HG03378 (cell line): Measurements from ENCODE around the gene HPX.

ENCODE experiments used
- ATAC-seq: cut with Tn5 transposase; IDR thresholded peaks from one replicate; pipeline ENCODE4 v1.9.1; 2021; ENCODE audit warnings: mild to moderate bottlenecking, moderate library complexity; ENCODE audit not compliant: unreplicated experiment

Gene HPX

DNA sequence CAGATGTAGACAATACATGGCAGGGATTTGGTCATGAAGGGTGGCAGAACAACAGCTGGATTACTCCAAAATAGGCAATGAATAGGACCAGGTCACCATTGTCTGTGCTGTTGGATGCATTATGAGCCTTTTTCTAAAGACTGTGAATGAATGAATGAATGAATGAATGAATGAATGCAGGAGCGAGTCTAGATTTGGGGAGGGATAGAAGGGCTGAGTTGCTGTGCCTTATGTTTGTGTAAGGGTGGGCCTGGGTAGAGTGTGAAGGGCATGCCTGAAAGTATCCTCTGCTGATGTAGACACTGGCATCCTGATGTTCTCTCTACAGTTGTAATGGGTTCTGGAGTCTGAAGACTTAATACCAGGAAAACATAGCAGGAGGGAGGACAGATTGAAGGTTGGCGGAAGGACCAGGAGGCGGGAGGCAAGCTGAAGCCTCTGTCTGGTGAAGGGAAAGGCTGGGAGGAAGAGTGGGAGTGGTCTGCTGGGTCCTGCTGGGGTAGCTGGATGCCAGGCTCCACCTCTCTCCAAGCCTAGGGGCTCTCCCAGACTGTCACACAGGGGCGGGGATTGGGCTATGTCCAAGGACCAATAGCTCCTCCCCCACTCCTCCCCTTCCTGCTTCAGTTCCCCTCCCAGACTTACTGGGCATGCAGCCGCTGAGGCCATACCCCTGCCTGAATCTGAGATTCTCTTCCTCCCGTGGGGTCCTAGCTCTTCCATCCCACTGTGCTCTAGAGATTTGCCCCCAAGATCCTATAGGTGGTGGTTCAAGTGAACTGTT is 28.1 kb upstream of the HPX start:
- peak; percentile 82 for ATAC-seq

DNA sequence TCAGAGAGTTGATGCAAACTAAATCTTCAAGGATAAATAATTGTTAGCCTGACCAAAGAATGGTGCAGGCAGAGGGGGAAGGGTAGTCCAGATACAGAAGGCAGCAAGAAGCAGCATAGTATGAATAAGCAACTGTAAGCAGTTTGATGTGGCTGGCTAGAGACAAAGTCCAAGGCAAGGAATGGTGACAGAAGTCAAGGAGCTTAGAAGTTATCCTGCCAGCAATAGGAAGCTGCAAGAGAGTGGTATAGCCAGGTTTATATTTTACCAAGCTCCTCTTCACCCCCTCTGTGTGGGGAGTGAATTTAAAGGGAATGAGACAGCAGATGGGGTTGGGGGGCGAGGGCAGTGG is 18.3 kb upstream of the HPX start:
- no peak for ATAC-seq

DNA sequence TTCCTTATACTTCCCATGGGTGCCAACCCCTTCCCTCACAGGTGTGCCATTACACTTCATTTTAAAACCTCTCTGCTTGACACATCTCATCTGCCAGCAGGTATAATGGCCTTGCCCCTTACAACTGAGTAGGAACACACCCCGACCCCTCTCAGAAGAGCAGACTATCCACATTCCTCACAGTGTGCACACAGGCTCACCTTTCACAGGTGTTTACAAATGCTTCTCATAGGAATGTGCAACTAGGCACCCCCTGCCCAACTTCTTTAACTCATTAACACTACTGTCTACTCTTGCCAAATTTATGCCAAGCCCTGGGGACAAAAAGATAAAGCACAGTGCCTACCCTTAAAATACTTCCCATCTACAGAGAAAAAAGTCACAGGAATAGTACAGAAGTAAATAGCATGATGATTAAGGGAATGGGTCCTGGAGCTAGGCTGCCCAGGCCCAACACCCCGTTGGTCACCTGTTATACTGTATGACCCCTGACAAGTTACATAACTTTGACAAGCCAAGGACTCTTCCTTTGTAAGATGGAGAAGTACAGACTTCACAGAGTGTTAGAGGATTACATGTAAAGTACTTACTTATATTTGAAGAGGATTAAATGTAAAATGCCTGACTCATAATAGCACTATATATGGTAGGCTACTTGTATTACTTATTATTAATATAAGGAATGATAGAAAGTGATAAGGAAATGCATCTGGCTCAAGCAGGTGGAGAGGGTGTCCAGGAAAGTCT is 17.7 kb upstream of the HPX start:
- no peak for ATAC-seq

DNA sequence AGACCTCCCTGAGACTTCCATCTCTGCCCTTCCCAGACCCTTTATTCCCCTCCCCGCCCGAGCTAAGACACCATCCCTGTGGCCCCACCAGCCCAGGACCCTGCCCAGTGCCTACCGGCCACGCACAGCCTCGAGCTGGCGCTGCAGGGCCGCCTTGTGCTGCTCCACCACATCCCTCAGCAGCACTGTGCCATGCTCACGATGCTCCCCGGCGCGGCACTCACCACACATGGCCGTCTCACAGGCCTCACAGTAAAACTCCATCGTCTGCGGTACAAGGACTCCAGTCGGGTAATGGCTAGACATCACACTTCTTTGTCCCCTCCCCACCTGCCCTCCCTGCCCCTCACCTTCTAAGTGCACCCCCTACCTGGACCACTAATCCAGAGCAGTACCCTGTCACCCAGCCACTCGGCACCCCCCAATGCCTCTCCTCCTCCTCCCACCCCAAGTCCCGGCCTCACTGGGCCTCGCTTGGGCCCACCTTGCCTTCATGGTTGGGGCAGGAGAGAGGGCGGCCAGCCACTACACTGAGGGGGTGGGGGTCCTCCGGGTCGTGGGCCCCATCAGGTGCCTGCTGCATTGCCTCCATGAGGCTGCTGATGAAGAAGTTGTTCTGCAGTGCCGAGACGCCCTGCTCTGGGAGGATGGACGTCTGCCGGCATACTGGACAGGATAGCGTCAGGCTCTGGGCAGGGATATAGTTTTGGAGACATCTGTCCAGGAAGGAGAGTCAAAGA is 17.0 kb upstream of the HPX start:
- ATAC-seq, result no peak

DNA sequence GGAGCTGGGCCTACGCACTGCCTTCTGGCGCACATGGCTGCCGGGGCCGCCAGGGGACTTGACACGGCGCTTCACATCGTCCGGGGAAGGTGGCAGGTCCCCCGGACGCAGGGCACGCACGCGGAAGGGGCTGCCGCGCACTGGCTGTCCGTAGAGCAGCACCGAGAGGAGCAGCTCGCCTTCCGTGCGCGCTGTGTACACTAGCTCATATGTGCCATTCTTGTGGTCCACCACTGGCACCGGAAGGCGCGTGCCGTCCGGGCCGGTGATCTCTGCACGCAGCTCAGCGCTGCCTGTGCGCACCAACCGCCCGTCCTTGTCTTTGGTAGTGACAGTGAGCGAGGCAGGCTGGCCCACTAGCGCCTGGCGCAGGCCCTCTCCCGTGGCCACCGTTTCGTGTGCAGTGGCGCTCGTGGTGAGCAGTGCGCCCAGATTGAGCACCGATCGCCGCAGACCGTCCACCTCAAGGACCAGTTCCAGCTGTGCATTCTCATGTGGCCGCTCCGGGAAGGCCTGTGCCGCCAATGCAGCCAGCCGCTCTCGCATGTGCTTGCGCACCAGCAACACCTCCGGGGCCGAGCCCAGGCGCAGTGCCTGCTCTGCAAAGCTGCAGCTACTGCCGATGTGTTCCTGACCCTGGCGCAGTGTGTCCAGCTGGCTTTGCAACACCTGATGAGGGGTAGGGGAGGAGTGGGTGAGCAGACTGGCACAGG is 15.7 kb upstream of the HPX start:
- ATAC-seq, result no peak

DNA sequence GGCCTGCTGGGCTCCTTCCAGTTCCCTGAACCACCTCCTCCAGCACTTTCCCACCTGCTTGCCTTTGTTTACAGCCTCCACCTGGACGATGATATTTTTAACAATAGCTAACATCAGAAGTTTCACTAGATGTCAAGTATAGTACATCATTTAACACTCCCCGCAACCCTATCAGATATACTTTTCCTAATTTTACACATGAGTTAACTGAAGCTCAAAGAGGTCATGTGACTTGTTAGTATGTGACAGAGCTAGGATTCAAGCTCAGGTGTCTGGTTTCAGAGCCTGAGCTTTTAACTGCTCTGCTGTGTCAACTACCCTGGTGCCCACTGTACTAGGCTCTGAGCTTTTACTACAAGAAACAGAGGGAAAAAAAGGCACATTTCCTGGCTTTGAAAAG is 14.3 kb upstream of the HPX start:
- ATAC-seq, result no peak

DNA sequence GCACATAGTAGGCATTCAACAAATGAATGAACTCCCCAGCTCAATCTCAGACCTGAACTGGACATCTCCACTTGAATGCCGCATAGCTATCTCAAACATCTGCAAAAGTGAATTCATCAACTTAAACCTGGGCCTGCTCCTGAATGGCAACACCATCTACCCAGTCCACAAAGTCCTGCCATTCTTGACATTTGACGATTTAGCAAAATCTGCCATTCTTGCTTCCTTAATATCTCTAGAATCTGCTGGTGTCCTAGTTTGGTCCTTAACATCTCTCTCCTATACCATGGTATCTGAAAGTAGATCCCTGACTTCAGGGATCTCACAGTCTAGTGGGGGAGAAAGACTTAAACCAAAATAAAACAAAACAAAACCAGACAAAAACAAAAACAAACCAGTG is 12.4 kb upstream of the HPX start:
- ATAC-seq, result no peak

DNA sequence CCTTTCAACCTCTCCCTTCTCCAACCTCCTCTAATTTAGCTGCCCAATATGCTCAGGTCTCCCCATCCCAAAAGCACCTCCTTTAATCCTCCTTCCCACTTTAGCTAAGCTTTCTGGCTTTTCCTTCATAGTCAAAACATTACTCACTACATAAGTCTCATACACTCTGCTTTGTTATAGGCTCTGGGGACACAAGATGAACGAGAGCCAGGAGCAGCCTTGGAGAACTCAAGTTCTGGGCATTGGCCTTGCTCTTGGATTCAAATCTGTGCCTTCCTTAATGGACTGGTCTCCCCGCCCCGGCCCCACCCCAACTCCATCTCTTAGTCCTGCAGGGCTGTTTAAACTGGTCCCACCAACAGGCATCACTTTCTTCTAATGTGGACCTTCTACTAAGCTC is 11.4 kb upstream of the HPX start:
- ATAC-seq, result no peak

DNA sequence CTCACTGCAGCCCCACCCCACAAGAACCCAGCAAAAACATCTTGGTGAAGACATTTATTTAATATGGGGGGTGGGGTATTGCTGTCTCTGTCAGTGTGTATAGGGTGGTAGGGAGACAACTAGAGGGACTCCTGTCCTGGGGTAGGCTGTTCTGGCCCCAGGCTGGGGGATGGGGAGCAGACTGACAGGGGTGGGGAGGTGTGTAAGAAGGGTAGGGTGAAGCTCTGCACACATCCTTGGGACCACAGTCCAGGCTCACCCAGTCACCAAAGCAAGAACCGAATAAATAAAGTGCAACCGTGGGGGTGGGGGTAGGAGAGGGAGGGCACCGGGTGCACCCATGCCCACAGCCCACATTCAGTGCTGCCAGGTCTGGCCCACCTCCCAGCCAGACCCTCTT is 7.8 kb upstream of the HPX start:
- ATAC-seq, result no peak

DNA sequence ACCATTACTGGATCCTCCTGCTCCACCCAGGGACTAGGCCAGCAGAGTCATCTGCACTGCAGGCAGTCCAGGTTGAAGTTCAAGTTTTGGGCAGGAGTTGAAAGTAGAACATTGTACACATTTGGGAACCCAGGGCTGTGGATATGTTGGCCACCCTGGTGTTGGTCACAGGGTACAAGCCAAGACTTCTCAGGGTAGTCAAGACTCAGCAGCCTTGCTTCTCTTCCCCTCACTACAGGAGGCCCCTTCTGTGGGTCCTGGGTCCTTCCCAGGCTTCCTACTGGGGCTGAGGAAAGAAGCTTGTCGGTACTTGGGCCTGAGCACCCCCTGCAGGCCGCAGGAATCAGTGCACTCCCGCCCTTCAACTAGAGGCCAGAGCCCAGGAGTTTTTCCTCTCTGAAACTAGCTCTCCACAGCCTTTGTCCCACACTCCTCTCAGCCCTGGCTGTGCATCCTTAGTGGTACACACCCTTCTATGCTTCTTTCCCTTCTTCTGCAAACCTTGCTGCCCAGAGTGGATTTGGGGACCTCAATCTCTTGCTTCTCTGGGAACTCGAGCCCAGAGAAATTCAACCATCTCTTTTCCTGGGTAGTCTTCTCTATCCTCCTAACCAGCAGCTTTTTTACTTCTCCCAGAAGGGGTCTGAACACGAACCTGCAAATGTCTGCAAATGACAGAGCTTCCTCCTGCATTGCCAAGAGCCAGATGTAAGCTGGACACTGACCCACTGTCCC is 2.6 kb upstream of the HPX start:
- peak; percentile 75 for ATAC-seq

DNA sequence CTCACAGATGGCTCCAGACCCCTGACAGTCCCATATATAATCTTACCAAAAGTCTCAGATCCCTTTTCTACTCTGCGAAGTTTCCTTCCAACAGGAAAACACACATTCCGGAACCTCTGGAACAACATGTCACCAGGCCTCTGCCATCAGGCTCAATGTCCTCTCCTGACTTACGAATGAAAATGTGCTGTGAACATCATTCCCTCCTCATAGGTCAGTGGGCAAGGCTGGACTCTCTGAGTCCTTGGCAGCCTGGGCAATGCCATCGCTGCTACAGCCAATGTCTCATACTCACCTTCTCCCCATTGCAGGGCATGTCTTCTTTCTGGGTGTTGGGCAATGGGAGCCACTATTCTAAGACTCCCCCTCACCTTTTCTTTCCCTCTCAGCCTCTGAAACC is 1.7 kb upstream of the HPX start:
- no peak for ATAC-seq

DNA sequence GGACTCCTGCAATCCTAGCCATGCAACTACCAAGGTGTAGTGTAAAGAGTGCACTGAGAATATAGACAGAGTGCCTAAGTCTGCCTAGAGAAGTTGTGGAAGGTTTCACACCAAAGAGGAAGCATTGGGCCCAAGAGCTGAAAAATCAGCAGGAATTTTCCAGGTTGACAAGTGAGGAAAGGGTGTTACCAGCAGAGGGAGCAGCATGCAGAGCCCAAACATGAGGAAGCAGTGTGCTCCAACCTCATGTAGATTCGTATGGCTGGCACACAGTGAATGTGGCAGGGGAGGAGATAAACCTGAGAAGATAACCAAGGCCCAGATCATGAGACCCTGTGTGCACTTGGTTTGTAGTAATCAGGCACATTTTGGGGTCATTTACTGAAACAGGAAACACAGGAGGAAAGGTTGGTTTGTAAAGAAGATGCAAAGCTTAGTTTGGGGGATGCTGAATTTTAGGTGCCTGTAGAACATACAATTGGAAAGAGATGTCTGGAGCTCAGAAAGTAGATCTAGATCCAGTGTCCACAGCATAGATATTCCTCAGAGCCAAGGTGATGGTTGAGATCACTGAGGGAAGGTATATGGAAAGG is 1.7 kb downstream of the HPX start:
- ATAC-seq, result no peak

DNA sequence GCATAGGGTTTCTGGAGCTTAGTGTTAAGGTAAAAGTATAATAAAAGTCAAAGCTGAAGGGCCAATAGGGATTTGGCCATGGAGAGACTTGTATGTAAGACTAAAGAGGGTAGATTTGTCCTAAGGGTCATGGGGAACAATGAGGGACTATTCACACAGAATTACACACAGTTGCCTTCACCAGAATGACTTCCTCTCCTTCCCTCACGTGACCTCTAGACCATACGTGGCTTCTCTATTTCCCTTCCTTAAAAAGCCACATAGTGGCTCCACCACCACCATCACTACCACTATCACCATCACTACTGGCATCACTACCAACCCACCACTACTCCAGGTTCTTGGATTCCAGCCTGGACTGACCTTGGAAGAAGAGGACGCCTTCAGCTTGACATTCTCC is 2.8 kb downstream of the HPX start:
- no peak for ATAC-seq

DNA sequence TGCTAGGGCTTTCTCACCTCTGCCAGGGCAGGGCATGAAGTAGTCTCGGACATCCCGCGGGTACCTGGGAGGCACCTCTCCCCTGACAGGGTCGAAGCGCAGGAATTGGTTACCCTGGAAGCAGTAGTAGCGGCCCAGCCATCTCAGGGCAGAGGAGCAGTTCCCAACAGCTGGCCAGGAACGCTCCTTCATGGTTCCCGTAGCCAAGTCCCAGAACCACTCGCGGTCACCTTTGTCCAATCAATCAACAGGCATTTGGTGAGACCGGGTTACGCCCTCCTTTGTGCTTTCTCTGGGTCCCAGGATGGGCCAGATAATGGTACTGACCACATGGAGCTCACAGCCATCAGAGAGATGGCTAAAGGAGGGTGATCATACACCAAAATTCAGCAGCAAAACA is 3.4 kb downstream of the HPX start:
- no peak for ATAC-seq

DNA sequence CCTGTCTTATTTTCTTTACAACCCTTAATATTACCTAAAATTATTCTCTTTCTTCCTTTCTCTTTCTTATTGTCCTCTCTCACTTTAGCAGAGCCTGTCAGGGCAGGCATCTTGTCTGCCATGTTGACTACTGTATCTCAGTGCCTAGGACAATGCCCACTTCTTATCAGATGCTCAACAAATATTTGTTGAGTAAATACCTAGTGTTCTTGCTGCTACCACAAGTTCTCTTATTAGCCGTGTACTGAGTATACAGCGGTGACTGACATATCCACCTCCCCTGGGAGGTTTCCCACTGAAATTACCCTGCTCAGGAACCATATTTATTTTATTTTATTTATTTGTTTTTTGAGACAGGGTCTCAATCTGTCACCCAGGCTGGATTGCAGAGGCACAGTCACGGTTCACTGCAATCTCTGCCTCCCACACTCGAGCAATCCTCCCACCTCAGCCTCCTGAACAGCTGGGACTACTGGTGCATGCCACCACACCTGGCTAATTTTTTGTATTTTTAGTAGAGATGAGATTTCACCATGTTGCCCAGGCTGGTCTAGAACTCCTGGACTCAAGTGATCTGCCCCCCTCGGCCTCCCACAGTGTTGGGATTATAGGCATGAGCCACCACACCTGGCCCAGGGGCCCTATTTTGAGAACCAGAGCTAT is 6.7 kb downstream of the HPX start:
- ATAC-seq, result no peak

DNA sequence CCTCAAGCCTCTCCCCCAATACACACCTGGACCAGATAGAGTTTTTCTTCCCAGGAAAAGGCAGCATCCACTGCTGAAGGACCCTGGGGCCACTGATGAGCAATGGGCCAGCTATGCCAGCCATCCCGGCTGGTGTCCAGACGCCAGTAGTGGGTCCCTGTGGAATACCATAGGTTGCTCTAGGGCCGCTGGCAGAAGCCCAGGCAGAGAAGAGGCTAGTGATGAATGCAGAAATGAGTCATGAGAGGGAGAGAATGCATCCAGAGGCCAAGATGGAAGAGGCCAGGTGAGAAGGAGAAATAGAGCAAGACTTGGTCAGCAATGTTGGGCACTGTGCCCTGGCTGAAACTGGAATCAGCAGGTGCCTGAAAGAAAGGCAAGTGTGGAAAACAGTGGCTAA is 8.9 kb downstream of the HPX start:
- ATAC-seq, result no peak

DNA sequence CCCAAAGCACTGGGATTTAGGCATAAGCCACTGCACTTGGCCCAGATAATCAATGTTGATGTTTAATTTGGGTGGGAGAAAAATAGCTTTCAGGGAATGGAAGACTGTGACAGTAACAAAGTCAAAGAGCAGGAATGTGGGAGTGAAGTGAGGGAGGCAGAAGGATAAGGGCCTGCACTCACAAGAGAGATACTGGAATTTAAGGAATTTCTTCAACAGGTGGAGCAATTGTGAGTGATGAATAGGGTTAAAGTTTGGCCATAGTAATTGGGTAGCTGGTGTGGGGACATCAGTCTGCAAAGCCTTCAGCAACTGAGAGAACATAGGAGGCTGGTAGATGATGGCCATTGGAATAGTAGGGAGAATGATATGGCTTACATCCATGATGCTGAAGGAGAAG is 13.3 kb downstream of the HPX start:
- ATAC-seq, result no peak

DNA sequence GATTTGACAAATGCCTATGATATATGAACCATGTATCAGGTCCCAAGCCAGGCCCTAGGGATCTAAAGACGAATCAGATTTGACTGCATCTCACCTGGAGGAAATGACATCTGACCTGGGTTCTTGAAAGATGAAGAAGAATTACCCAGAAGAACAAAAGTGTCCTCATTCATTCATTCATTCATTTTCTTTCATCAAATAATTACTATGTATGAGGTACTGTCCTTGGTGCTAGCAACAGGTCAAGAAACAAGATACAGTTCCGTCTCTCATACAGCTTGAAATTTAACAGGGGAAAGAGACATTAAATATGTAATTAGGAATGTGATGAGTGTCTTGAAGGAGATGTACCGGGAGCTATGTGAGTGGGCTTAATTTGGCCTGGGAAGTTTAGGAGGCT is 20.1 kb downstream of the HPX start:
- ATAC-seq, result no peak

DNA sequence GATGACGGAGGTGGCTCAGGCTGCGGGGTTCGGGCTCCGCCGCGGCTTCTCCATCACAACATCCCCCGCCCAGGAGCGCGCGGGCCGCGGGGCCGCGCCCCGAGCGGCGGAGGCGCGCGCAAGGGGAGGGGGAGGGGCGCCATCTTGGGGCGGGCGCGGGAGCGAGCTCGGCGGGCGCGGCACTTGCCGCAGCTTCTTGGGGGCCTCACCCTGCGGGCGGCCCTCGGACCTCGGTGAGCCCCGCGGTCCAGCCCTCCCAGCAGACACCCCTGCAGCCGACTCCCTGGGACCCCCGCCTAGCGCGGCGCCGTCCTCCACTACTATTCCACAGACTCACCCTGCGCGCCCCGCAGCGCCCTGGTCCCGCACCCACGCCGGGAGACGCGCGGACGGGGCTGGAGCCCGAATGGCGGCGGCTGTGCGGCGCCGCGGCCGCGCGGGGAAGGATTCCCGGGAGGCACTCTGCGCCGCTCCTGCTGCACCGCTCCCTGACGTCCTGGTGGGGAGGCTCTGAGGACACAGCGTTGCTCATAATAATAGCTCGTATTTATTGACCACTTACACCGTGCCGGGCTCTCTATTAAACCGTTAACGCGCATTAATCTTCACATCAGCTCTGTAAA is 21.7 kb downstream of the HPX start, which contains the start of gene APBB1:
Gene APBB1 (minus strand): TSS at position 86 of the 623 bp plus-strand sequence. CDS start 7,747 bp downstream, outside the sequence.
- ATAC-seq, result no peak
